IMR-90 (cell line): ENCODE measurements around the gene KIAA0232. TPM values are rescaled to one million over a fixed set of nuclear protein-coding genes. Genes with fewer than 3 reads are reported as not detected.

Source experiments
- ATAC-seq: fragments of 200-7000 bp; cut with Tn5 transposase; 2 replicates; pipeline ENCODE4 v1.9.1; 2020; ENCODE audit warnings: low read depth, mild to moderate bottlenecking, moderate library complexity
- BruUV-seq: library from RNA; stranded (reverse); fragments of 400-500 nt; replicated peaks from 2 replicates; lab custom pipeline; 2021; lab: Mats Ljungman, UMichigan
- CTCF ChIA-PET: fragments of 300-600 bp; formaldehyde crosslinking; extraction: SDS; loops from one replicate; lab custom pipeline; 2021; ENCODE audit warnings: antibody characterized with exemption; lab: Yijun Ruan, JAX
- POLR2A ChIA-PET: fragments of 300-600 bp; sonication (Branson Sonifier 250); formaldehyde crosslinking; loops from one replicate; lab custom pipeline; 2022; ENCODE audit warnings: antibody characterized with exemption; ENCODE audit not compliant: unreplicated experiment; lab: Charles Lee
- DNase-seq: peaks from one replicate; pipeline ENCODE4 v3.0.0; 2013
- H2AFZ ChIP-seq: replicated peaks from 2 replicates; pipeline ENCODE3; 2013; ENCODE audit warnings: low read length, mild to moderate bottlenecking; ENCODE audit not compliant: poor library complexity
- H2AK5ac ChIP-seq: 2 replicates; pipeline ENCODE4 v1.6.1; 2013; ENCODE audit warnings: low read depth, low read length, inconsistent platforms
- H2AK9ac ChIP-seq: replicated peaks from 2 replicates; pipeline ENCODE3; 2013; ENCODE audit warnings: mild to moderate bottlenecking, low read depth, low read length, moderate library complexity; ENCODE audit not compliant: poor library complexity
- H2BK120ac ChIP-seq: 2 replicates; pipeline ENCODE4 v1.6.1; 2013; ENCODE audit warnings: low read depth, low read length, inconsistent platforms
- H2BK15ac ChIP-seq: 3 replicates; pipeline ENCODE4 v1.6.1; 2013; ENCODE audit warnings: low read depth, low read length, inconsistent platforms
- H2BK20ac ChIP-seq: 2 replicates; pipeline ENCODE4 v1.6.1; 2013; ENCODE audit warnings: low read depth, mild to moderate bottlenecking, inconsistent platforms, low read length, moderate library complexity
- H2BK5ac ChIP-seq: 2 replicates; pipeline ENCODE4 v1.6.1; 2013; ENCODE audit warnings: mild to moderate bottlenecking, low read depth, low read length, inconsistent platforms; ENCODE audit not compliant: poor library complexity, severe bottlenecking
- H3K14ac ChIP-seq: replicated peaks from 2 replicates; pipeline ENCODE4 v1.6.1; 2013; ENCODE audit warnings: low read depth, low read length, inconsistent platforms
- H3K18ac ChIP-seq: 2 replicates; pipeline ENCODE4 v1.6.1; 2013; ENCODE audit warnings: low read depth, low read length, control low read depth
- H3K23ac ChIP-seq: 2 replicates; pipeline ENCODE4 v1.6.1; 2013; ENCODE audit warnings: low read depth, low read length, inconsistent platforms
- H3K27ac ChIP-seq: 2 replicates; pipeline ENCODE4 v1.5.1; 2013; ENCODE audit warnings: mild to moderate bottlenecking, control low read depth, low read length; ENCODE audit not compliant: insufficient read depth
- H3K27me3 ChIP-seq: 2 replicates; pipeline ENCODE4 v1.6.1; 2013; ENCODE audit warnings: low read length; ENCODE audit not compliant: control insufficient read depth, insufficient read depth
- H3K36me3 ChIP-seq: 2 replicates; pipeline ENCODE4 v1.6.1; 2013; ENCODE audit warnings: low read length, mixed read lengths; ENCODE audit not compliant: control insufficient read depth, insufficient read depth
- H3K4ac ChIP-seq: 2 replicates; pipeline ENCODE4 v1.6.1; 2013; ENCODE audit warnings: low read depth, low read length, inconsistent platforms
- H3K4me1 ChIP-seq: 2 replicates; pipeline ENCODE4 v1.6.1; 2013; ENCODE audit warnings: low read length, mixed read lengths; ENCODE audit not compliant: control insufficient read depth, insufficient read depth
- H3K4me2 ChIP-seq: 2 replicates; pipeline ENCODE4 v1.6.1; 2013; ENCODE audit warnings: low read depth, mild to moderate bottlenecking, control low read depth, low read length, moderate library complexity
- H3K4me3 ChIP-seq: 2 replicates; pipeline ENCODE4 v1.5.1; 2013; ENCODE audit warnings: low read depth, mild to moderate bottlenecking, control low read depth, low read length, moderate library complexity; ENCODE audit not compliant: insufficient read depth
- H3K56ac ChIP-seq: 2 replicates; pipeline ENCODE4 v1.6.1; 2013; ENCODE audit warnings: low read length, inconsistent platforms; ENCODE audit not compliant: insufficient read depth; ENCODE audit errors: extremely low read depth
- H3K79me1 ChIP-seq, 2 experiments: 2 replicates each; pipeline ENCODE4 v1.6.1; 2013; ENCODE audit warnings: low read length in 2 of 2, inconsistent platforms in 1 of 2, low read depth in 1 of 2
- H3K9ac ChIP-seq: 2 replicates; pipeline ENCODE4 v1.6.1; 2013; ENCODE audit warnings: low read depth, low read length, control low read depth
- H3K9me1 ChIP-seq: 2 replicates; pipeline ENCODE4 v1.6.1; 2013; ENCODE audit warnings: low read length, inconsistent platforms; ENCODE audit not compliant: insufficient read depth
- H3K9me3 ChIP-seq: 2 replicates; pipeline ENCODE4 v1.6.1; 2013; ENCODE audit warnings: low read length; ENCODE audit not compliant: control insufficient read depth, insufficient read depth
- H4K20me1 ChIP-seq: 2 replicates; pipeline ENCODE4 v1.6.1; 2013; ENCODE audit warnings: low read length, inconsistent platforms; ENCODE audit not compliant: insufficient read depth
- H4K5ac ChIP-seq: 2 replicates; pipeline ENCODE4 v1.6.1; 2013; ENCODE audit warnings: mild to moderate bottlenecking, low read depth, low read length, control low read depth
- H4K8ac ChIP-seq, 2 experiments: 2 replicates each; pipeline ENCODE4 v1.6.1; 2013; ENCODE audit warnings: low read depth in 2 of 2, low read length in 2 of 2, control low read depth in 1 of 2, inconsistent platforms in 1 of 2
- H4K91ac ChIP-seq: 2 replicates; pipeline ENCODE4 v1.6.1; 2013; ENCODE audit warnings: low read depth, low read length, inconsistent platforms; ENCODE audit not compliant: insufficient read depth
- BHLHE40 ChIP-seq: fragments of 150-350 bp; IDR thresholded peaks from 2 replicates; pipeline ENCODE4 v1.6.1; 2016; ENCODE audit warnings: mild to moderate bottlenecking, low read depth, low read length
- CEBPB ChIP-seq: IDR thresholded peaks from 2 replicates; pipeline ENCODE4 v1.6.1; 2012; ENCODE audit warnings: low read depth, low read length, improper control_type of control experiment
- CHD1 ChIP-seq: IDR thresholded peaks from 2 replicates; pipeline ENCODE4 v1.6.1; 2012; ENCODE audit warnings: low read depth, low read length, improper control_type of control experiment
- FOS ChIP-seq: fragments of 150-350 bp; IDR thresholded peaks from 2 replicates; pipeline ENCODE4 v1.6.1; 2016; ENCODE audit warnings: low read depth, low read length
- MAFK ChIP-seq: IDR thresholded peaks from 2 replicates; pipeline ENCODE4 v1.6.1; 2012; ENCODE audit warnings: low read depth, low read length, improper control_type of control experiment
- MAZ ChIP-seq: IDR thresholded peaks from 2 replicates; pipeline ENCODE4 v1.6.1; 2012; ENCODE audit warnings: low read depth, mild to moderate bottlenecking, low read length, improper control_type of control experiment, moderate library complexity, borderline replicate concordance
- MXI1 ChIP-seq: IDR thresholded peaks from 2 replicates; pipeline ENCODE4 v1.6.1; 2012; ENCODE audit warnings: low read depth, mild to moderate bottlenecking, low read length, moderate library complexity, borderline replicate concordance
- NFE2L2 ChIP-seq: fragments of 150-350 bp; IDR thresholded peaks from 2 replicates; pipeline ENCODE4 v1.6.1; 2016; ENCODE audit warnings: low read depth, mild to moderate bottlenecking, low read length
- POLR2A ChIP-seq: IDR thresholded peaks from 2 replicates; pipeline ENCODE4 v1.6.1; 2012; ENCODE audit warnings: mild to moderate bottlenecking, low read depth, low read length
- RAD21 ChIP-seq: IDR thresholded peaks from 2 replicates; pipeline ENCODE4 v1.6.1; 2012; ENCODE audit warnings: low read length, improper control_type of control experiment
- RCOR1 ChIP-seq: IDR thresholded peaks from 2 replicates; pipeline ENCODE4 v1.6.1; 2012; ENCODE audit warnings: mild to moderate bottlenecking, low read length, improper control_type of control experiment; ENCODE audit not compliant: insufficient replicate concordance
- USF2 ChIP-seq: fragments of 150-350 bp; IDR thresholded peaks from 2 replicates; pipeline ENCODE4 v1.6.1; 2017; ENCODE audit warnings: mild to moderate bottlenecking, antibody characterized with exemption, low read length, low read depth
- WGBS, 2 experiments: methylation state at CpG; one replicate each; pipeline versions ENCODE4 v1.1.5 to v1.1.7; 2013; ENCODE audit warnings: missing lambda C conversion rate in 2 of 2; ENCODE audit not compliant: insufficient read length in 1 of 2; ENCODE audit errors: extremely low coverage in 2 of 2; 5-methylcytosine and 5-hydroxymethylcytosine counted together
- dilution Hi-C: fragments of 300-500 bp; cut with HindIII; formaldehyde crosslinking; loops from one replicate; pipeline ENCODE4 v1.14.3; 2018; ENCODE audit warnings: low sequenced_read_pairs; ENCODE audit not compliant: unreplicated experiment
- in situ Hi-C: fragments of 300-500 bp; cut with MboI; formaldehyde crosslinking; loops from 3 replicates; pipeline ENCODE4 v1.14.3; 2019; ENCODE audit warnings: low sequenced_read_pairs, inconsistent platforms, mixed read lengths
- intact Hi-C: fragments of 100-400 bp; cut with micrococcal nuclease; formaldehyde crosslinking; loops from 2 replicates; pipeline ENCODE4 v1.10.0; 2022
- polyA plus RNA-seq, 3 experiments: library from polyadenylated mRNA; depleted of rRNA; stranded (reverse); fragments of >200 nt; gene quantifications; 2 replicates each; pipeline ENCODE4 v1.2.3, GENCODE V29; 2012; ENCODE audit warnings: low replicate concordance in 1 of 3
- total RNA-seq: library from RNA; depleted of rRNA; stranded (reverse); fragments of >200 nt; gene quantifications from 2 replicates; pipeline ENCODE4 v1.2.3, GENCODE V29; 2012
- TF ChIP-seq, protein P1 (sequence below): conservative IDR thresholded peaks from 2 replicates; pipeline ENCODE4 v1.5.1; 2012; ENCODE audit warnings: mild to moderate bottlenecking, low read depth, low read length, improper control_type of control experiment
- TF ChIP-seq, protein P2 (sequence below): fragments of 150-350 bp; IDR thresholded peaks from 2 replicates; pipeline ENCODE4 v1.6.1; 2016; ENCODE audit warnings: low read depth, mild to moderate bottlenecking, low read length, moderate library complexity, borderline replicate concordance

KIAA0232 gene
- total and polyA plus RNA-seq, 2 of the 4 experiments (the other 2 are of a cell fraction) = 6.8 to 19.5 TPM

DNA sequence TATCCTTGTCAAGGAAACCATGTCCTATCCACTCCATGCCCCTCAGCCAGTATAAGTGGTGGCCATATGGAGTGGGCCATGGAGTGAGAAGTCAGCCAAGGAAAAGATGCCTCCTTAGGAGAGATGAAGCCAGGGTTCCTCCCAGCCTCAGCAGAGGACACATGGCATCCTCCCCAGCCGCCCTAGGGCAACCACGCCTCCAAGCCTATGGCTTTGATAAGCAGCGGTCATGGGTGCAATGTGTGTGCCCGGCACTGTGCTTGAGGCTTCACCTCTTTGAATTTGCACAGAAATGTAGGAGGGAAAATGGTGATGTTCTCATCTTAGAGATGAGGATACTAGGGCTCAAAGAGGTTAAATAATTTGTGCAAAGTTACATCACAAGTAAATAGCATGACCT is 92.5 kb downstream of the KIAA0232 start:
- Histone ChIP-seq H2AK5ac (no peak overlapping the region), H2BK120ac (no peak overlapping the region), H4K5ac (no peak overlapping the region), H2AK9ac (no peak overlapping the region), H3K14ac (no peak overlapping the region), H3K9me1 (no peaks in the 10 kb centered on the region), H3K56ac (no peak overlapping the region), H3K27me3 (no peaks in the 10 kb centered on the region), H3K4me3 (no peak overlapping the region), H4K91ac (no peak overlapping the region), H3K9me3 (no peaks in the 10 kb centered on the region), H3K9ac (no peak overlapping the region), H3K36me3 (peaks cover 52% of the 10 kb centered on the region), H4K8ac (no peak overlapping the region), H3K18ac (no peak overlapping the region), H3K27ac (no peak overlapping the region), H3K4me2 (no peak overlapping the region), H2AFZ (no peak overlapping the region), H3K4me1 (peaks cover 4% of the 10 kb centered on the region), H2BK20ac (no peak overlapping the region), H3K23ac (no peak overlapping the region), H2BK5ac (no peak overlapping the region), H2BK15ac (no peak overlapping the region), H3K79me1 (peaks cover 5 to 25% of the 10 kb centered on the region in 2 experiments; a peak in 3 of 4 replicates), H4K20me1 (peaks cover 11% of the 10 kb centered on the region), H3K4ac (no peak overlapping the region)
- DNase-seq (no peak), ATAC-seq (no peak)
- BruUV-seq = no TSS peak
- TF ChIP-seq RAD21 (no peak), NFE2L2 (no peak), RCOR1 (no peak), USF2 (no peak), FOS (no peak), CEBPB (no peak), MXI1 (no peak), POLR2A (no peak), MAZ (no peak), CHD1 (no peak), BHLHE40 (no peak), MAFK (no peak)
- TF ChIP-seq, protein P1, sequence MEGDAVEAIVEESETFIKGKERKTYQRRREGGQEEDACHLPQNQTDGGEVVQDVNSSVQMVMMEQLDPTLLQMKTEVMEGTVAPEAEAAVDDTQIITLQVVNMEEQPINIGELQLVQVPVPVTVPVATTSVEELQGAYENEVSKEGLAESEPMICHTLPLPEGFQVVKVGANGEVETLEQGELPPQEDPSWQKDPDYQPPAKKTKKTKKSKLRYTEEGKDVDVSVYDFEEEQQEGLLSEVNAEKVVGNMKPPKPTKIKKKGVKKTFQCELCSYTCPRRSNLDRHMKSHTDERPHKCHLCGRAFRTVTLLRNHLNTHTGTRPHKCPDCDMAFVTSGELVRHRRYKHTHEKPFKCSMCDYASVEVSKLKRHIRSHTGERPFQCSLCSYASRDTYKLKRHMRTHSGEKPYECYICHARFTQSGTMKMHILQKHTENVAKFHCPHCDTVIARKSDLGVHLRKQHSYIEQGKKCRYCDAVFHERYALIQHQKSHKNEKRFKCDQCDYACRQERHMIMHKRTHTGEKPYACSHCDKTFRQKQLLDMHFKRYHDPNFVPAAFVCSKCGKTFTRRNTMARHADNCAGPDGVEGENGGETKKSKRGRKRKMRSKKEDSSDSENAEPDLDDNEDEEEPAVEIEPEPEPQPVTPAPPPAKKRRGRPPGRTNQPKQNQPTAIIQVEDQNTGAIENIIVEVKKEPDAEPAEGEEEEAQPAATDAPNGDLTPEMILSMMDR = no peak
- TF ChIP-seq, protein P2, sequence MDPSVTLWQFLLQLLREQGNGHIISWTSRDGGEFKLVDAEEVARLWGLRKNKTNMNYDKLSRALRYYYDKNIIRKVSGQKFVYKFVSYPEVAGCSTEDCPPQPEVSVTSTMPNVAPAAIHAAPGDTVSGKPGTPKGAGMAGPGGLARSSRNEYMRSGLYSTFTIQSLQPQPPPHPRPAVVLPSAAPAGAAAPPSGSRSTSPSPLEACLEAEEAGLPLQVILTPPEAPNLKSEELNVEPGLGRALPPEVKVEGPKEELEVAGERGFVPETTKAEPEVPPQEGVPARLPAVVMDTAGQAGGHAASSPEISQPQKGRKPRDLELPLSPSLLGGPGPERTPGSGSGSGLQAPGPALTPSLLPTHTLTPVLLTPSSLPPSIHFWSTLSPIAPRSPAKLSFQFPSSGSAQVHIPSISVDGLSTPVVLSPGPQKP = no peak
- in situ Hi-C loops = loop anchor here (5.0 kb wide), 1 partner anchor 153 kb away; no protein-coding TSS in a partner anchor
- intact Hi-C loops = loop anchor here (1.0 to 2.0 kb wide), 2 partner anchors 92 to 155 kb away; partner anchors contain the start of gene KIAA0232
- CTCF ChIA-PET = interaction anchor here (0.7 to 1.8 kb wide), 4 partner anchors 8 to 155 kb away, joined by 3 to 15 read pairs (median 6); no protein-coding TSS in a partner anchor
- POLR2A ChIA-PET = no interaction called here
- dilution Hi-C loops = no loop called here
- no CpG with 5 or more reads among the region's 4 CpGs for WGBS, 2 experiments
